Kidney epithelial cell (primary cell): Measurements from ENCODE around the gene RYK. TPM values are rescaled to one million over a fixed set of nuclear protein-coding genes. Genes with fewer than 3 reads are reported as not detected.
A peak's percentile ranks its signal among the peaks of the same experiment; 100 is the strongest.
"Not testable (repeated sequence)": the region's sequence is repeated elsewhere in the genome, so short reads cannot be mapped to it uniquely, and the experiment has no call there.

Experiments
- DNase-seq: peaks from one replicate; pipeline ENCODE4 v3.0.0-alpha.2; 2010; ENCODE audit warnings: low read depth
- H3K27me3 ChIP-seq: 2 replicates; pipeline ENCODE4 v1.6.0; 2011; ENCODE audit warnings: low read length; ENCODE audit not compliant: control insufficient read depth, insufficient read depth
- H3K36me3 ChIP-seq: 2 replicates; pipeline ENCODE4 v1.5.1; 2011; ENCODE audit warnings: low read length; ENCODE audit not compliant: control insufficient read depth, insufficient read depth
- H3K4me3 ChIP-seq: 2 replicates; pipeline ENCODE4 v1.5.1; 2011; ENCODE audit warnings: low read depth, mild to moderate bottlenecking, control low read depth, low read length
- total RNA-seq: library from RNA; depleted of rRNA; stranded (reverse); fragments of >200 nt; gene quantifications from 2 replicates; pipeline ENCODE4 v1.2.3, GENCODE V29; 2015
- TF ChIP-seq, protein P1 (sequence below): IDR thresholded peaks from 2 replicates; pipeline ENCODE4 v1.5.1; 2011; ENCODE audit warnings: mild to moderate bottlenecking, moderate library complexity, low read length, control low read depth, inconsistent platforms; ENCODE audit not compliant: insufficient read depth, poor library complexity, severe bottlenecking

RYK gene
- total RNA-seq, 1 donor from 2014 or later, result 57.6 TPM

DNA sequence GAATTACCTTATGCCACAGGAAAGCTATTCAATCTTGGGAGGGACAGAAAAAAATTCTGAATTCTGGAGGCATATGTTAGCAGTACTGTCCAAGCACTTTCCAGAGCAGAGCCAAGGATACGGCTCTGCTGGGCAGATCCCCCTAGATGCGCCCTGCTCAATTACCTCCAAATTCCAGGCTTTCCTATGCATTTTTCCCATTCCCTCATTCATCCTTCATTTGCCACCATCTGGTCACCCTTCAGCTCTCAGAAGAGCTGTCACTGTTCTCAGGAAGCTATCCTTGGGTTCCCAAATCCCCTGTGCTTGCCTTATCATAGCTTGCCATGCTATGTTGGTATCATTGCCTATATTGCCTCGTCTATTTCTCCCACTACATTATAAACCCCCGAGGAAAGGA, 45.2 kb downstream of the RYK start:
- TF ChIP-seq, protein P1, sequence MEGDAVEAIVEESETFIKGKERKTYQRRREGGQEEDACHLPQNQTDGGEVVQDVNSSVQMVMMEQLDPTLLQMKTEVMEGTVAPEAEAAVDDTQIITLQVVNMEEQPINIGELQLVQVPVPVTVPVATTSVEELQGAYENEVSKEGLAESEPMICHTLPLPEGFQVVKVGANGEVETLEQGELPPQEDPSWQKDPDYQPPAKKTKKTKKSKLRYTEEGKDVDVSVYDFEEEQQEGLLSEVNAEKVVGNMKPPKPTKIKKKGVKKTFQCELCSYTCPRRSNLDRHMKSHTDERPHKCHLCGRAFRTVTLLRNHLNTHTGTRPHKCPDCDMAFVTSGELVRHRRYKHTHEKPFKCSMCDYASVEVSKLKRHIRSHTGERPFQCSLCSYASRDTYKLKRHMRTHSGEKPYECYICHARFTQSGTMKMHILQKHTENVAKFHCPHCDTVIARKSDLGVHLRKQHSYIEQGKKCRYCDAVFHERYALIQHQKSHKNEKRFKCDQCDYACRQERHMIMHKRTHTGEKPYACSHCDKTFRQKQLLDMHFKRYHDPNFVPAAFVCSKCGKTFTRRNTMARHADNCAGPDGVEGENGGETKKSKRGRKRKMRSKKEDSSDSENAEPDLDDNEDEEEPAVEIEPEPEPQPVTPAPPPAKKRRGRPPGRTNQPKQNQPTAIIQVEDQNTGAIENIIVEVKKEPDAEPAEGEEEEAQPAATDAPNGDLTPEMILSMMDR, result no peak
- no peak overlapping the region for H3K4me3 ChIP-seq
- DNase-seq, result no peak
- H3K36me3 ChIP-seq, result no peaks in the 10 kb centered on the region
- H3K27me3 ChIP-seq, result no peaks in the 10 kb centered on the region

DNA sequence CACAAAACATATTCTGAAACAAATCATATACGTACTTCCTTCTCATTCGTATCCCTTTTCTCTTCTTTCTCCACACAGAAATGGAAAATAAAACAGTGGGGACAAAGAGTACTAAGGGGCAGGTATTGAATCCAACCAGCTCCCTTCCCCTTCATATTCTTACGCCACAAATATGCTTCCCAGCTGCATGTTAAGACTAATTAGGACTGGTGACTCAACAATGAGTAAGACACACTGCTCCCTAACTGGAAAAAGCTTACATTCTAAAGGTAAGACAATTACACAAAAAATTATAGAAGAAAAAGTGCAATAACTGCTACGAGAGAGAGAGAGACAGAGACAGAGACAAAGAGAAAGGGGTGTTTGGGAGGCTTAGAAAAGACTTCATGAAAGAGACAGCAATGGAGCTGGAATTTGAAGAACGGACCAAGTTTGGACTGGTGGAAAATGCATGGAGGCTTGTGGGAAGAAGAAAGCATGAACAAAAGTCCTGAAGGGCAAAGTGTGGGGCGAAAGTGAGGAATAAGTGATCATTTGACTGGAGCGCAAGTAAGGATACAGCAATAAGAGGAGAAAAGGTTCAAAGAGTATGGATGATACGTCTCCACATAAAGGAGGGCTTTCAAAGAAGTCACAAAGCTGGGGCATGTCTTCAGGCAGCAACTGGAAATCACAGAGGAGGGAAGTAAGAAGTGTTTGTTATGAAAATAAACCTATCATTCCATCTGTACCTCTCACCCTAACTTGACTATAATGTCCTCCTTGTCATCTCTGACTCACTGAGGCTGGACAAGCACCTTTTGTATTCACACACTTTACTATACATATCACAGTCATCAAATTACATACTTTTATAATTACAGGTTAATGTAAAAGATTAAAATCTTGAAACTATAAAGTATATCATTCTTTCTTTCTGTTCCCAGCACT, 49.2 kb downstream of the RYK start:
- TF ChIP-seq, protein P1, result no peak
- DNase-seq, result peak; percentile 73
- H3K27me3 ChIP-seq, result no peaks in the 10 kb centered on the region
- no peaks in the 10 kb centered on the region for H3K36me3 ChIP-seq
- H3K4me3 ChIP-seq, result no peak overlapping the region

DNA sequence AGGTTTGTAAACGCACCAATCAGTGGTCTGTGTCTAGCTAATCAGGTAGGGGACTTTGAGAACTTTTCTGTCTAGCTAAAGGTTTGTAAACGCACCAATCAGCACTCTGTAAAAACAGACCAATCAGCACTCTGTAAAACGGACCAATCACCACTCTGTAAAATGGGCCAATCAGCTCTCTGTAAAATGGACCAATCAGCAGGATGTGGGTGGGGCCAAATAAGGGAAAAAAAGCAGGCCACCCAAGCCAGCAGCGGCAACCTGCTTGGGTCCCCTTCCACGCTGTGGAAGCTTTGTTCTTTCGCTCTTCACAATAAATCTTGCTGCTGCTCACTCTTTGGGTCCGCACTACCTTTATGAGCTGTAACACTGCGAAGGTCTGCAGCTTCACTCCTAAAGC, 50.8 kb downstream of the RYK start:
- H3K36me3 ChIP-seq, DNase-seq, H3K27me3 ChIP-seq, H3K4me3 ChIP-seq: not testable (repeated sequence)

DNA sequence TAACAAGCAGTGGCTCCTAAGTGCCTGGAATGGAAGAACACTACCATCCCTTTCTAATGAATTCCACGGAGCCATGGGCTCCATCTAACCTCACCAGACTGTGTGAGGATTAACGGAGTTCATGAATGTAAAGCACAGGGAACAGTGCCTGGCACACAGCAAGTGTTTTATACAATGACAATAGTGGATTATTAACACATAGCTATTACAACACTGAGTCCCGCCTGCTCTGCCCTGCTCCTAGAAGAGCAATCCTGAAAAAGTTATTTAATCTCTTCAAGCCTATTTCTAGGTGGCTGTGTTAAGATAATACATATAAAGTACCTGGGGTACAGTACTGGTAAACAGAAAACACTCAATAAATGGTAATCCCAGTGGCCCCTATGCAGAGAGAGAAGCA, 51.4 kb downstream of the RYK start:
- TF ChIP-seq, protein P1, result no peak
- Histone ChIP-seq H3K4me3 (no peak overlapping the region), H3K36me3 (no peaks in the 10 kb centered on the region), H3K27me3 (no peaks in the 10 kb centered on the region)
- no peak for DNase-seq

DNA sequence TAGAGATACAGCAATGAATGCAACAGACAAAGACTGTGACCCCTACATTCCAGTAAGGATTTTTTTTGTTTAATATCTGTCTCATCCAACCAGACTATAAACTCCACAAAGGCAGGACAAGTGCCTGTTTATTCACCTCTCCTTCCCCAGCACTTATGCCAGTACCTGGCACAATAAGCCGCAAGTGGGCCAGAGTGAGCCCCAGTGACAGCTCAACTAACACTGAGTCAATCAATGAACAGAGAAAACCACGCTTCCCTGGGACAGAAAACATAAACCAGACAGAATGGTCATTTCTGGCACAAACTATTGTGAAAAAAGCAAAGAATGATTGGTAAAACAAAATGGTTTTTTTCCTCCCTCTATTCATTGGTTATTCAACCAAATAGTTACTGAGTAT, 52.2 kb downstream of the RYK start:
- H3K27me3 ChIP-seq, result no peaks in the 10 kb centered on the region
- no peak for DNase-seq
- TF ChIP-seq, protein P1, result no peak
- no peak overlapping the region for H3K4me3 ChIP-seq
- no peaks in the 10 kb centered on the region for H3K36me3 ChIP-seq

DNA sequence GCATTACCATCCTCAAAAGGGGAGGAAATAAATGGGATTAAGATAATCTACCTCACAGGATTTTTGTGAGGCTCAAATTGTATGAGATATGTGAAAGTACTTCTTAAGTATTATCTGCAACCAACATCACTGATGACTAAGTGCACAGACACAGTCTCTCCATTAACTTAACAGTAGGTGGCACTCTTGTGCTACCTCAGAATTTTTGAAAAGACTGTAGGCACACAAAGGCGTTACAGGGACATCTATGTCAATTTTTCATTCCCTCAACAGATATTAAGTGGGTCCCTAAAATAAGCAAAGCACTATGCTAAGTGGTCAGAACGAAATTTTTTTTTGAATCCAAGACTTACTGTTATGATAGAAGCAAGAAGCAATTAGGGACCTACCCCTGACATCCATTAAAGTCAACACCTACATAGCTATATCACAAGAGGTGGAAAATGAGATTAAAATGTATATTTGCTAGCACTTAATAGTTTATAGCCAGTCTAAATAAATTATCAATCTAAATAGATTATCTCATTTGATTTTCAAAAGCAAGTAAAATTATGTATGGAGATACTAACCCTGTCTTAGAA, 52.9 kb downstream of the RYK start:
- H3K36me3 ChIP-seq, result no peaks in the 10 kb centered on the region
- TF ChIP-seq, protein P1, result peak; percentile 66
- peak; percentile 43 for DNase-seq
- no peak overlapping the region for H3K4me3 ChIP-seq
- H3K27me3 ChIP-seq, result no peaks in the 10 kb centered on the region
